Sciatic nerve (tissue), 2 donors: Measurements from ENCODE around the gene CYS1. TPM values are rescaled to one million over a fixed set of nuclear protein-coding genes. Genes with fewer than 3 reads are reported as not detected.
"Not testable (repeated sequence)": the region's sequence is repeated elsewhere in the genome, so short reads cannot be mapped to it uniquely, and the experiment has no call there.

Source experiments
- ATAC-seq: fragments of 200-7000 bp; cut with Tn5 transposase; one replicate; pipeline ENCODE4 v1.9.1; 2020; ENCODE audit warnings: mild to moderate bottlenecking, moderate library complexity
- DNase-seq: peaks from one replicate; pipeline ENCODE4 v3.0.0-alpha.2; 2020; ENCODE audit warnings: low spot score
- intact Hi-C: fragments of 100-400 bp; cut with DNase I; formaldehyde crosslinking; loops from one replicate; pipeline ENCODE4 v1.14.2; 2022
- total RNA-seq: library from RNA; stranded (reverse); fragmentation: NEBNext Ultra II Directional; extraction: Animal tissue kit (Norgen Biotek cat#: 25700); gene quantifications from one replicate; pipeline ENCODE4 v1.2.1, GENCODE V29; 2021
- donor health status: DM: no; HTN: no; CAD: no.
- donor health status: DM: no; HTN: no; CAD: no.

The CYS1 gene
- total RNA-seq, 1 donor from 2014 or later = 9.3 TPM

- DNase-seq = peak; percentile 77
- intact Hi-C loops = no loop called here
These were observed 17.3 kb upstream of the CYS1 start for GRCh38 chr2:10097352-10098148.

GRCh38 chr2:10096641-10097040 lies 16.4 kb upstream of the CYS1 start:
- ATAC-seq (no peak), DNase-seq (no peak)
- intact Hi-C loops = no loop called here

More at GRCh38 chr2:10097352-10098148, 17.3 kb upstream of the CYS1 start:
- peak; percentile 92 for ATAC-seq

GRCh38 chr2:10095175-10095574 lies 15.0 kb upstream of the CYS1 start:
- DNase-seq = no peak
- ATAC-seq = no peak
- intact Hi-C loops = no loop called here

GRCh38 chr2:10094271-10094814 lies 14.1 kb upstream of the CYS1 start:
- intact Hi-C loops = no loop called here
- no peak for ATAC-seq
- no peak for DNase-seq

GRCh38 chr2:10091889-10092244 lies 11.7 kb upstream of the CYS1 start:
- DNase-seq, intact Hi-C loops, ATAC-seq: not testable (repeated sequence)

- DNase-seq (no peak), ATAC-seq (peak; percentile 68)
- intact Hi-C loops = no loop called here
These were observed 11.1 kb upstream of the CYS1 start for GRCh38 chr2:10091182-10091888.

- DNase-seq (no peak), ATAC-seq (no peak)
- intact Hi-C loops = no loop called here
These were observed 9.5 kb upstream of the CYS1 start for GRCh38 chr2:10089565-10090190.

GRCh38 chr2:10087360-10087759 lies 7.1 kb upstream of the CYS1 start:
- no peak for ATAC-seq
- DNase-seq = no peak
- intact Hi-C loops = no loop called here

GRCh38 chr2:10086950-10087349 lies 6.7 kb upstream of the CYS1 start:
- ATAC-seq (no peak), DNase-seq (no peak)
- intact Hi-C loops = no loop called here

GRCh38 chr2:10085668-10086059 lies 5.5 kb upstream of the CYS1 start:
- ATAC-seq (no peak), DNase-seq (no peak)
- intact Hi-C loops = no loop called here

GRCh38 chr2:10085043-10085667 lies 4.9 kb upstream of the CYS1 start:
- intact Hi-C loops = no loop called here
- no peak for ATAC-seq
- no peak for DNase-seq

GRCh38 chr2:10084223-10084865 lies 4.1 kb upstream of the CYS1 start:
- DNase-seq (no peak), ATAC-seq (no peak)
- intact Hi-C loops = no loop called here

- DNase-seq (no peak), ATAC-seq (no peak)
- intact Hi-C loops = no loop called here
These were observed 3.5 kb upstream of the CYS1 start for GRCh38 chr2:10083692-10084211.

- intact Hi-C loops = no loop called here
- ATAC-seq (no peak), DNase-seq (no peak)
These were observed 2.8 kb upstream of the CYS1 start for GRCh38 chr2:10083046-10083445.

GRCh38 chr2:10080536-10081304 lies 509 bp upstream of the CYS1 start:
- ATAC-seq (peak; percentile 9), DNase-seq (no peak)
- intact Hi-C loops = no loop called here

GRCh38 chr2:10079266-10079869 lies 843 bp downstream of the CYS1 start:
- intact Hi-C loops = loop anchor here (10.0 kb wide), 1 partner anchor 355 kb away; no protein-coding TSS in a partner anchor
- no peak for DNase-seq

GRCh38 chr2:10078704-10079265 lies 1.4 kb downstream of the CYS1 start:
- DNase-seq (no peak), ATAC-seq (peak; percentile 63)
- intact Hi-C loops = loop anchor here (10.0 kb wide), 1 partner anchor 356 kb away; no protein-coding TSS in a partner anchor

More at GRCh38 chr2:10079266-10079869, 843 bp downstream of the CYS1 start:
- ATAC-seq = peak; percentile 68
